Measurements from ENCODE around the gene C9orf78.

The C9orf78 gene

DNA sequence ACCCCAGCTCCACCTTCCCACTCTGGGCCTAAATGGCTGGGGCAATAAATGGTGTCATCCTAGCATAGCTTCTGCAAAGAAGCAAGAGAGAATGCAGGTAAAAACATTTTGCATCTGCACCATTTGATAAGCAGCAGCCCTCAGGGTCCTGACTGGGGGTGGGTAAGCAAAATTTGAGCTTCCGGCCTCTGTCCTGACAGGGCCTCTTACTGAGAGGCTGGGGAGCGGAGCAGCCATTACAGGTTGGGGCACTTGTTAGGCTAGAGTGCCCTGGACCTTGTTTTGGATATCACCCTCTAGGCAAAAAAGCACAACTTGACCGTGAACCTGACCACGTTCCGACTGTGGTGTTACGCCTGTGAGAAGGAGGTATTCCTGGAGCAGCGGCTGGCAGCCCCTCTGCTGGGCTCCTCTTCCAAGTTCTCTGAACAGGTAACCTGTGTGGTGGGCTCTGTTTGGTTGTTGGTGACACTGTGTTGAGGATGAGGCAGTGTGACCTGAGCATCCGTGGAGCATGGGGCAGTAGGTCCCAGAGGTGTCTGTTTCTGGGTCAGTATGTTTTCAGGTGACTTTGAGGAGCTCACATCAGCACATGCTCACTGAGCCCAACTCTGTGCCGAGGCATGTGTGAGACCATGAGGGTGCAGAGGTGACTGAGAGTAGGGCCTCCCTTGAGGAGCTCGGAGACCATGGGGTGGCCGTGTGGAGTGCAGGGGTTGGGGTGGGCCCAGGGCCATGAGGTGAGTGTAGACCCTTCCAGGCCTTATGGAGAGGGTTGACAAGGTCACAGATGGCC, 23.3 kb upstream of the C9orf78 start:
- H3K4me3 Mint-ChIP-seq, result no peak overlapping the region

GRCh38 chr9:129857207-129857606, 22.1 kb upstream of the C9orf78 start:
- no peak overlapping the region for H3K4me3 Mint-ChIP-seq
- DNase-seq (ENCODE audit: low spot score in 2 of 2) (no peak), ATAC-seq (no peak)
- peaks cover 61% of the 10 kb centered on the region for H3K4me1 Mint-ChIP-seq
- H3K36me3 Mint-ChIP-seq, result peaks cover 88% of the 10 kb centered on the region
- no peaks in the 10 kb centered on the region for H3K9me3 Mint-ChIP-seq
- H3K27ac Mint-ChIP-seq, result peak overlapping the region; percentile 37

More for the DNA sequence above, 23.3 kb upstream of the C9orf78 start:
- Mint-ChIP-seq H3K9me3 (no peaks in the 10 kb centered on the region), H3K4me1 (peaks cover 67% of the 10 kb centered on the region), H3K36me3 (peaks cover 89% of the 10 kb centered on the region), H3K27ac (peak overlapping the region; percentile 12)
- DNase-seq (ENCODE audit: low spot score in 2 of 2), result no peak
- ATAC-seq, result no peak

GRCh38 chr9:129854588-129855110, 19.6 kb upstream of the C9orf78 start:
- no peak for DNase-seq (ENCODE audit: low spot score in 2 of 2)
- H3K4me3 Mint-ChIP-seq, result peak overlapping the region; percentile 46
- H3K36me3 Mint-ChIP-seq, result peaks cover 94% of the 10 kb centered on the region
- H3K9me3 Mint-ChIP-seq, result no peaks in the 10 kb centered on the region
- peak; percentile 66 for ATAC-seq
- H3K27ac Mint-ChIP-seq, result peak overlapping the region; percentile 76
- H3K4me1 Mint-ChIP-seq, result peaks cover 42% of the 10 kb centered on the region

DNA sequence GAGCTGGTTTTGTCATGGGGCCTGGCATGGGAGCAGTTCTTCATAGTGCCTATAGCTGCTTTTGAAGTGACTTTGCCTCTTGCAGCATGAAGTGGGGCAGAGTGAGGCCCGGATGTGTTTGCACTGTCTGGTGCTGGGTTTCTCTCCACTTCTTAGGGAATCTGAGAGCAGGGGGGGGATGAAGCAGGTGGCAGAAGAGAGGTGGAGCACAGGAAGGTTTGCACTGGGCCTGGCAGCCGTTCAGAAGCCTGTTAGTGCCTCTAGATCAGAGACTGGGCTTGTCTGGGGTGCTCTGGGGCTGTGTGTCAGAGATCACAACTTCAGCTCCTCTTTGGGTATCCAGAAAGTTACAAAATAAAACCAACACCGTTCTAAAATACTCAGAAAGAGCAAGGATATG, 18.5 kb upstream of the C9orf78 start:
- Mint-ChIP-seq H3K4me1 (peaks cover 46% of the 10 kb centered on the region), H3K36me3 (peaks cover 88% of the 10 kb centered on the region), H3K4me3 (no peak overlapping the region), H3K9me3 (no peaks in the 10 kb centered on the region), H3K27ac (peak overlapping the region; percentile 76)
- no peak for ATAC-seq
- no peak for DNase-seq (ENCODE audit: low spot score in 2 of 2)

DNA sequence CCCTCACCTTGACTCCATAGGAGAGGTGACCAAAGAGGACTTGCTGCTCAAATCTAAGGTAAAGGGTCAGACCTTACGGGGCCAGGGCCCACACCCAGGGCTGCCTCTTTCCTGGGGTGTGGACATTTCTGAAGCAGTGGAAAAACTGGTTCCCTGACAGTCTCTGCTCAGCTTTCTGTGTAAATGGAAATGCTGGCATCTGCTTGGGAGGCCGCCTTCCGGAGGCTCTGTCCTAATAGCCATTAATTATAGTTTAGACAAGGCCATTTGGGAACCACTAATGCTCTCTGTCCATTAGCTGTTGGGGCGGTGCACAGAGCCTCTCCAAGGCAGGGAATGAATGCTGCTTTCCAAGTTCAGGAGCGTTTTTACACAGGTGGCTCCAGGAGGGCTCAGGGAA, 17.5 kb upstream of the C9orf78 start:
- Mint-ChIP-seq H3K4me3 (no peak overlapping the region), H3K36me3 (peaks cover 85% of the 10 kb centered on the region), H3K27ac (peak overlapping the region; percentile 76), H3K4me1 (peaks cover 47% of the 10 kb centered on the region), H3K9me3 (no peaks in the 10 kb centered on the region)
- DNase-seq (ENCODE audit: low spot score in 2 of 2), result no peak
- ATAC-seq, result no peak

- ATAC-seq, result no peak
- Mint-ChIP-seq H3K9me3 (no peaks in the 10 kb centered on the region), H3K27ac (no peak overlapping the region), H3K4me3 (no peak overlapping the region), H3K36me3 (peaks cover 81% of the 10 kb centered on the region), H3K4me1 (peaks cover 42% of the 10 kb centered on the region)
- no peak for DNase-seq (ENCODE audit: low spot score in 2 of 2)
Measured at GRCh38 chr9:129851821-129852220, 16.7 kb upstream of the C9orf78 start.

DNA sequence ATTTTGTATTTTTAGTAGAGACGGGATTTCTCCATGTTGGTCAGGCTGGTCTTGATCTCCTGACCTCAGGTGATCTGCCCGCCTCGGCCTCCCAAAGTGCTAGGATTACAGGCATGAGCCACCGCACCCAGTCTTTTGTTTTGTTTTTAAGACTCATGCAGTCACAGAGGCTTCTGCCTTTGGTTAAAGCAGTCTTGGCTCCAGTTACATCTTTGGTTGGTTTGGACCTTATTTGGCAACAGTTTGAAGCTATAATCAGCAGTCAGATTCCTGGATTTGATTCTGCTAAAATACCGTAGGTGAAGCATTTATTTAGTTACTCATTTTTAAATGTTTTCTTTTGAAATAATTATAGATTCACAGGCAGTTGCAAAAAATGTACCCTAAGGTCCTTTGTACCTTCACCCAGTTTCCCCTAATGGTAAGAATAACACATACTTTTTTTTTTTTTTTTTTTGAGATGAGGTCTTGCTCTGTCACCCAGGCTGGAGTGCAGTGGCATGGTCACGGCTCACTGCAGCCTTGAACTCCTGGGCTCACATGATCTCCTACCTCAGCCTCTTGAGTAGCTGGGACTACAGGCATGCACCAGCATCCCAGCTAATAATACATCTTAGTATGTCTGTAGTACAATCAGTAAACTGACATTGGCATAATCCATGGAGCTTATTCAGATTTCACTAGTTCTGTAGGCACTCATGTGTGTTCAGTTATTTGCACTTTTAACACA, 15.9 kb upstream of the C9orf78 start:
- Mint-ChIP-seq H3K4me3 (no peak overlapping the region), H3K36me3 (peaks cover 73% of the 10 kb centered on the region), H3K9me3 (no peaks in the 10 kb centered on the region), H3K4me1 (peaks cover 35% of the 10 kb centered on the region), H3K27ac (peak overlapping the region; percentile 4)
- ATAC-seq, result no peak
- DNase-seq (ENCODE audit: low spot score in 2 of 2), result no peak

DNA sequence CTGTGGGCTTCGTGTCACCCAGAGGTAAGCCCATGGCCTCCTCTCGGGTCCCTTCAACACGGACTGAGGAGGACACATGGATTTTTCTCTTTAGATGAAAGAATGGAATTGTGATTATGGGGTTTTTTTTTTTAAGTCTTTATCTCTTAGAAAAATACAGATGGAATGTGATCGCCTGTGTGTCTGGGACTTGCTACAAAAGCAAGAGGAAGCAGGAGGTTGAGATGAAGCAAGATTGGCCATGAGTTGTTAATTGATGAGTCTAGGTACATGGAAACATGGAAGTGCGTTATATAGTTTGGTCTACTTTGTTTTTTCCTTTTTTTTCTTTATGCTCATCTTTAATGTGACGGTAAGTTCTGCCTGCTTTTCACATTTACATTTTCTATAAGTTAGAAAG, 14.8 kb upstream of the C9orf78 start:
- H3K4me3 Mint-ChIP-seq, result no peak overlapping the region
- peaks cover 70% of the 10 kb centered on the region for H3K36me3 Mint-ChIP-seq
- ATAC-seq (no peak), DNase-seq (ENCODE audit: low spot score in 2 of 2) (no peak)
- peaks cover 30% of the 10 kb centered on the region for H3K4me1 Mint-ChIP-seq
- no peaks in the 10 kb centered on the region for H3K9me3 Mint-ChIP-seq
- H3K27ac Mint-ChIP-seq, result peak overlapping the region; percentile 4

- Mint-ChIP-seq H3K4me1 (peaks cover 19% of the 10 kb centered on the region), H3K27ac (peak overlapping the region; percentile 86), H3K4me3 (no peak overlapping the region), H3K36me3 (peaks cover 67% of the 10 kb centered on the region), H3K9me3 (no peaks in the 10 kb centered on the region)
- no peak for ATAC-seq
- DNase-seq (ENCODE audit: low spot score in 2 of 2), result no peak
Measured at GRCh38 chr9:129848712-129849441, 13.8 kb upstream of the C9orf78 start.

DNA sequence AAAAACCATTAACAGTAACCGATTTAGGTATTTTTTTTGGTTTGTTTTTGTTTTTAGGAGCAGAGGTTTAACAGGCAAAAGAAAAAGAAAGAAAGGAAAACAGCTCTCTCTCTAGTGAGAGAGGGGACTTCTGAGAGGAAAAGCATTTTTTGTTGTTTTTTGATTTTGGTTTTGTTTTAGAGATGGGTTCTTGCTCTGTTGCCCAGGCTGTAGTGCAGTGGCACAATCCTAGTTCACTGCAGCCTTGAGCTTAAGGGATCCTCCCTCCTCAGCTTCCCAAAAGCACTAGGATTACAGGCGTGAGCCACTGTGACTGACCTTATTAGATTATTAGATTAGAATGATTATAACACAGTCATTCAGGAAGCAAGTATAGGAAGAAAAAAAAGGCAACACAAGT, 10.3 kb upstream of the C9orf78 start:
- ATAC-seq (no peak), DNase-seq (ENCODE audit: low spot score in 2 of 2) (no peak)
- Mint-ChIP-seq H3K4me3 (no peak overlapping the region), H3K27ac (peak overlapping the region; percentile 86), H3K4me1 (peaks cover 10% of the 10 kb centered on the region), H3K9me3 (no peaks in the 10 kb centered on the region), H3K36me3 (peaks cover 61% of the 10 kb centered on the region)

- Mint-ChIP-seq H3K36me3 (peaks cover 57% of the 10 kb centered on the region), H3K4me1 (peaks cover 35% of the 10 kb centered on the region), H3K27ac (peak overlapping the region; percentile 61), H3K4me3 (no peak overlapping the region), H3K9me3 (no peaks in the 10 kb centered on the region)
- DNase-seq (ENCODE audit: low spot score in 2 of 2) (no peak), ATAC-seq (no peak)
Measured at GRCh38 chr9:129841071-129841470, 6.0 kb upstream of the C9orf78 start.

DNA sequence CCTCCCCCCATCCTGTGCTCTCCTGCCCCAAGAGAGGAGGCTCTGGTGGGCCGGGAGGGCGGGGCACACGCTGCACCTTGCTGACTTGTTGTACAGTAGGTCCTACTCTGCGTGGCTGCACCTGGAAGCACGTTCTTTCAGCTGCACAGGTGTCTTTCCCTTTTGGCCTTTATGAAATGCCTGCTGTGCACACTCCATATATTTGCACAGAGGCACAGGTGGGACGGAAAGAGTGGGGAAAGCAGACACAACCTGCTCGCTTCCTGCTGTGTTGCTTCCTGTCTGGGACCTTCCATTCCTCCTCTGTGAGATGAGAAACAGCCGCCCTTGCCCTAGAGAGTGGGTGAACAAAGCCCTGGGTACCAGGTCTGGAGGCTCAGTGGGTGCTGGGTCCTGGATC, 5.0 kb upstream of the C9orf78 start:
- Mint-ChIP-seq H3K9me3 (no peaks in the 10 kb centered on the region), H3K4me3 (no peak overlapping the region), H3K4me1 (peaks cover 30% of the 10 kb centered on the region), H3K36me3 (peaks cover 59% of the 10 kb centered on the region), H3K27ac (peak overlapping the region; percentile 17)
- no peak for DNase-seq (ENCODE audit: low spot score in 2 of 2)
- ATAC-seq, result no peak

DNA sequence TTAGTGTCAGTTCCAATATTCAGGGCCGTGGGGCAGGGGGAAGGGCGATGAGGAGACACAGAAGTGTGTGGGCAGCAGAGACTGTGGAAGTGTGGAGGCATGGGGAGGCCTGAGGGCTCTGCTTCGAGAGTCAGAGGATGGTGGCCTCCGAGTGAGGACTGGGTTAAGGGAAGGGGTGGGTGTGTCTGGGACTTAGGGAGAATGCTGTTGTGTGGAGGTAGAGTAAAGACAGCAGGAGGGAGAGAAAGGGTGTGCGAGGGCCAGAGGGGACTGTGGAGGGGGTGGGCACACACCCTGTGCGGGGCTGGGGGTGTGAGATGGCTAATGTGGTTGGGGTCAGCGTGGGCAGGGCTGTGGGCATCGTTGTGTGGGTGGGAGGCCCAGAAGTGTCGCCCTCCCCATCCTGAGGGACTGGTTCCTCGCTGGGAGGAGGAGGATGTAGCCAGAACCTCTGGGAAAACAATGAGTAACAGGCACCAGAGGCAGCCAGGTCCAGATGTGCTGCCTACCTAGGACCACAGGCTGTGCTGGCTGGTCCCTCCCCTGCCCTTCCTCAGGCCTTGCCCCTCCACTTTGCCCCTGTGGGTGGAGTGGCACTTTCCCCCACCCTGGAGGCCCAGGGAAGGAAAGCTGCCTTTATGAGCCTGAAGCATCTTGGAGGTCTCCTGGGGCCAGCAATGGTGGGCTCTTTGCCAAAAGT, 4.4 kb upstream of the C9orf78 start:
- H3K36me3 Mint-ChIP-seq, result peaks cover 59% of the 10 kb centered on the region

GRCh38 chr9:129838707-129839259, 3.7 kb upstream of the C9orf78 start:
- DNase-seq (ENCODE audit: low spot score in 2 of 2), result no peak
- Mint-ChIP-seq H3K4me3 (peak overlapping the region; percentile 42), H3K36me3 (peaks cover 63% of the 10 kb centered on the region), H3K4me1 (peaks cover 36% of the 10 kb centered on the region), H3K9me3 (no peaks in the 10 kb centered on the region), H3K27ac (peak overlapping the region; percentile 93)
- peak; percentile 12 for ATAC-seq

More for the DNA sequence above, 4.4 kb upstream of the C9orf78 start:
- DNase-seq (ENCODE audit: low spot score in 2 of 2) (no peak), ATAC-seq (no peak)
- no peaks in the 10 kb centered on the region for H3K9me3 Mint-ChIP-seq
- peak overlapping the region; percentile 93 for H3K27ac Mint-ChIP-seq
- H3K4me1 Mint-ChIP-seq, result peaks cover 30% of the 10 kb centered on the region
- H3K4me3 Mint-ChIP-seq, result peak overlapping the region; percentile 42
